T-helper 9 cell (primary cell): Measurements from ENCODE around the gene RAF1.
"Not testable (repeated sequence)": the region's sequence is repeated elsewhere in the genome, so short reads cannot be mapped to it uniquely, and the experiment has no call there.

Experiments used
- DNase-seq: peaks from one replicate; pipeline ENCODE4 v3.0.0-alpha.2; 2020

RAF1 gene

DNA sequence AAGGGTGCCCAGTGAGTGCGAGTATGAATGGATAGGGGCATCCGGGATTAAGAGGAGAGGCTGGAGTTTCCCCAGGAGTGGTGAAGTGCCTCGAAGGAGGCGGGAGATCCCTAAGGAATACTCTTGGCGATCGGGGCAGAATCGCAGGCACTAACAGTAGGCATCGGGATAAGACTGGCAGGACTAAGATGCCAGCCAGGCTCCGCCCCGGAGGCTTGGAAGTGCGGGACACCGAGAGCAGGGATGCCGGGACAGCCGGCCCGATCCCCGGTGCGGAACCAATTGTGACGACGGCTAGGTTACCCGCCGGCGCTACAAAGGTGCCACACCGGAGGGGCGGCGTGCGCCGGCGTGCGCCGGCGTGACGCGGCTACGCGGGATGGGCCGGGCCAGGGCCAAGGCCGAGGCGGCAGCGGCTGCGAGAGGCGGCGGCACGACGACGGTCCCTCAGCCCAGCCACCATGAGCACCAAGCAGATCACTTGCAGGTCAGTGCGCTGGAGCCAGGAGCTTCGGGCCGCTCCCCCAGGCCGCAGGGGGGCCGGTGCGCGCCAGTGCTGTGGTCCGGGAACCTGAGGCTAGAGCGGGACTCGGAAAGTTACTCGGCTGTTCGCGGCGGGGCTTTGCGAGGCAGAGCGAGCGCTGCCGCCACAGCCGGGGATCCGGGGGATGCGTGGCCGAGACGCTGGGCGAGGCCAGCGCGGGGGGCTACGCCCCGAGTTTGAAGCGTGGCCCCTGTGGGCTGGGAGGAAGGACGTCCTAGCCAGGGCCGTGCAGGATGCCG is 107.0 kb downstream of the RAF1 start, which contains the start of gene MKRN2:
Gene MKRN2 (plus strand): TSS at position 398 of the 783 bp plus-strand sequence. CDS start 64 bp downstream, at position 462.
- DNase-seq = peak; percentile 77

DNA sequence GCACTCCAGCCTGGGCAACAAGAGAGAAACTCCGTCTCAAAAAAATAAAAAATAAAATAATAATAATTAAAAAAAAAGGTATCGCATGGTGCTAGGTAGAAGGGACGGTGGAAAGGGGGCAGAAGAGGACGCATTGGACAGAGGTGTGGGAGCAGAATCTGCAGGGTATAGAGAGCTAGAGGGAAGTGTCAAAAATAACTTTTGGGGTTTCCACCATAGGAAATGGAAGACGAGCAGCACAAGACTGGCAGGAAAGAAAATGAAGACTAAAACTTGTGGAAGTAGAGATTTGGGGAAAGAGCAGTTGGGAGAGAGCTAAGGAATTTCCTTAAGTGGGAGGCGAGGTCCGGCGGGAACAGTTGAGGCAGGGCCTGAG is 107.6 kb downstream of the RAF1 start:
- no peak for DNase-seq

DNA sequence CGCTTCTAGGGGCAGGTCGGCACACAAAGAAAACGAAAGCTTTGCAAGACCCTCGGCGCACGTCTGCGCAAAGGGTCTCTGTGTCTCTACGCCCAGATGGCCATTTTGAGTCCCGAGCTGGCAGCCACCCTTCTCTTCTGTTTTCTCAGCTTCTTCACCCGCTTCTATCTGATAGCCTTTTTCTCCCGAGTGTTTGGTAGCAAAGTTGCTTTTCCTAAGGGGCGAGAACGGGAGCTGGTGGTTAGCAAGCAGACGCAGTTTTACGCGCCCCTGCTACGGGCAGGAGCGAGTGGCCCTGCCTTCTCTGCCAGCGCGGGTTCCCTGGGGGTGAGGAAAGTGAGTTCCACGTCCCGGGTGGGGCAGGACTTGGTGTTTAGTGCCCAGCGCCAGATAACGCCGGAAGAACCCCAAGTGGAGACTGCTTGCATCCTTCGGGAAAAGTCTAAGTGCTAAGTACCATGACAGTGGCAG is 110.0 kb downstream of the RAF1 start:
- no peak for DNase-seq

DNA sequence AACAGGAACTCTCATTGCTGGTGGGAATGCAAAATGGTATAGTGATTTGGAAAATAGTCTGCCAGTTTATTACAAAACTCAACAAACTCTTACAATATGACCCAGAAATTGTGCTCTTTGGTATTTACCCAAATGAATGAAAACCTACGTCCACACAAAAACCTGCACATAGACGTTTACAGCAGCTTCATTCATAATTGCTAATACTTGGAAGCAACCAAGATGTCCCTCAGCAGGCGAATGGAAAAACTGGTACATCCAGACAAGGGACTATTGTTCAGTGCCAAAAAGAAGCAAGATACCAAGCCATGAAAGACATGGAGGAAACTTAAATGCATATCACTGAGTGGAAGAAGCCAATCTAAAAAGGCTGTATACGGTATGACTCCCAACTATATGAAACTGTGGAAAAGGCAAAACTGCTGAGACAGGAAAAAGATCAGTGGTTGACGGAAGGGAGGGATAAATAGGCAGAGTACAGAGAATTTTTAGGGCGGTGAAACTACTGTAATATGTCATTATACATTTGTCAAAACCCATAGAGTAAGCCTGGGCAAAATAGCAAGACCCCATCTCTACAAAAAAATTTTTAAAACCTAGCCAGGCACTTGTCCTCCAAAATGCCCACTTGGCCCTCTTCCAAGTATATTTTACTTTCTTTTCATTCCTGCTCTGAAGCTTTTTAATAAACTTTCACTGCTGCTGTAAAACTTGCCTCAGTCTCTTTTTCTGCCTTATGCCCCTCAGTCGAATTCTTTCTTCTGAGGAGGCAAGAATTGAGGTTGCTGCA is 113.8 kb downstream of the RAF1 start:
- no peak for DNase-seq

DNA sequence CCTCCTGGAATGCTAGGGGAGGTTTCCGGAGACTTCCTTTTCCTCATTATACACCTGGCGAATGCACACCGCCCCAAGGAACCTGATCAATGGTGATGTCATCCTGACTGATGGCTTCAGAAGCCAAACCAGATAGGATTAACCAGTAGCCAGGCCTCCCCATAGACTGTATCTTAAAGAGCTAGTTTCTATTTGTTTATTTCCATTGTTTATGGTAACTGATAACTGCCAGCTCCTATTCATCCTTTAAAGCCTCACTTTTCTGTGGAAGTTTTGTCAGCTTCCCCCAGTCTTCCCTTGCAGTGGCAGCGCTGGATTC is 118.5 kb downstream of the RAF1 start, which contains the start of gene MKRN2OS:
Gene MKRN2OS (minus strand): TSS at position 27 of the 319 bp plus-strand sequence. CDS start 35 bp downstream, outside the sequence.
- no peak for DNase-seq

DNA sequence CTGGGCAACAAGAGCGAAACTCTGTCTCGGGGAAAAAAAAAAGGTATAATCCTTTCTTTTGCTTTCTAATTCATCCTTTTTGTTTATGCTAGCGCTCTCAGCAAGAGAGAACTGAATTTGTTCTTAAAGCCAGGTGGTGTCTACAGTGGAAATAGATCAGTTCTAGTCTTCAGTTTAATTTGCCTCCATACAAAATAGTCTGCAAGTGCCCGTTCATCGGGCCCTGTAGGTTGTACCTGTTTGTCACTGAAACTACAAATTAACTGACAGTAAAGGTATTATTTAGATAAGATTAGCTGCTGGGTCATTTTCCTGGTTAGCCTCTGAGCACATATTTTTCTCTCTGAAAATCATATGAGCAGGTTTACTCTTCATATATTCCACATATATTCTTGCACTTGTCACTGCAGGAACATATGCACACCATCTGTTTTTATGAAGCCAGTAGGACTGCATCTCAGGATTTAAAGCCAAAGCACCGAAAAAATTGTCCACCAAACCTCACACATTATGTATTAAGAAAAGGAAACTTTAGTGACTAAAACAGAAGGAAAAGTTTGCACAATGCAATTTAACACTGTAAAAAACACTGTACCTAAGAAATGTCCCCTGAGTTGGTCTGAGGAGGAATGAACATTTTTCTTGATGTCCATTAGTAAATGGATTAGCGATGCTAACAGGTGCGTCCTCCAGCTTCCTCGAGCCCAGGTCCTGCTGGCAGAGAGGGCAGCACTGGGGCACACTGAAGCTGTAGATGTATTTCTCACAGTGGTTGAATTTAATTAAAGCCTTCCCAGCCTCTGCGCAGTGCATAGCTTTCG is 119.1 kb downstream of the RAF1 start:
- DNase-seq = no peak

DNA sequence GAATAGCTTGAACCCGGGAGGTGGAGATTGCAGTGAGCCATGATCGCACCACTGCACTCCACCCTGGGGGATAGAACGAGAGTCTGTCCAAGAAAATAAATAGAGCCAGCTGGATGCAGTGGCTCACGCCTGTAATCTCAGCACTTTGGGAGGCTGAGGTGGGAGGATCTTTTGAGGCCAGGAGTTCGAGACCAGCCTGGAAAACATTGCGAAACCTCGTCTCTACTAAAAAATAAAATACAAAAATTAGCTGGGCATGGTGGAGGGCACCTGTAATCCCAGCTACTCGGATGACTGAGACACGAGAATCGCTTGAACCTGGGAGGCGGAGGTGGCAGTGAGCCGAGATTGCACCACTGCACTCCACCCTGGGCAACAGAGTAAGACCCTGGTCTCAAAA is 120.4 kb downstream of the RAF1 start:
- not testable (repeated sequence) for DNase-seq

DNA sequence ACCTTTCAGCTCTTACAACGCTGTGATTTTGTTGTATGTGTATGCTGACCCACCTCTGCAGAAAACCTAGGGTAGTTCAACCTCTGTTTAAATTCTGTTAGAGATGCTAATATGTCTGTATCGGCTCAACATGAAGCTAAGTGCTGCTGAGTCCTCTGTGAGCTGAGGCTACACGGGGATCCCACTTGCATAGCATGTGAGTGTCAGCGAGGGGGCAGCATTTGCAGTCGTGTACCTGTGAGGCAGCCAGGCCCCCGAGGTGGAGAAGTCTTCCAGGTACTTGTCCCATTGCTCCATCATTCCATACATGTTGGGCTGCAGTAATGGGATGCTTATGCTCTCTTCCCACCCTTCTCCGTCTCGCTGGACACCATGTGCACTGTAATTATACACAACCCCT is 122.3 kb downstream of the RAF1 start:
- DNase-seq = no peak

DNA sequence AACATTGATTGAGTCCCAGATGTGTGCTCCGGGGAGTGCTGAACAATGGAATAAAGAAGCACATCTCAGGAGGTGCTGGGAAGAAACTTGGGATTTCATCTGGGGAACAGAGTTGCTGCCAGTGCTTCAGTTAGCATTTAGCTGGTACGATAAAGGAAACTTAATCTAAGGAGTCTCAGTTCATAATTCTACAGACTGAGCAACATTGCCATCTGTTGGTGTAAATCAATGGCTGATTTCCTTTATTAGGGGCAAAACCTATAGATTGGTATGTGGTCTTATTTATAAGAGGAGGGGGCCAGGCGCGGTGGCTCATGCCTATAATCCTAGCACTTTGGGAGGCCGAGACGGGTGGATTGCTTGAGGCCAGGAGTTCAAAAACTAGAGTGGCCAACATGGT is 127.5 kb downstream of the RAF1 start:
- no peak for DNase-seq
